Body of pancreas (tissue), 4 donors: ENCODE data around the gene DTX1.

Source experiments
- POLR2A ChIP-seq, 3 donors: fragments of 450-650 bp; IDR thresholded peaks; one replicate each; pipeline ENCODE4 v1.6.1; 2016; ENCODE audit warnings: antibody characterized with exemption in 3 of 3, mild to moderate bottlenecking in 2 of 3
- TF ChIP-seq, protein P1 (sequence below), 7 experiments: fragments of 450-650 bp in 4 of 7; fragments of 200-600 bp in 3 of 7; sonication (generic) in 3 of 7; IDR thresholded peaks; one replicate each; pipeline ENCODE4 v1.5.1; 2016 to 2019; ENCODE audit warnings: antibody characterized with exemption in 7 of 7

DNA sequence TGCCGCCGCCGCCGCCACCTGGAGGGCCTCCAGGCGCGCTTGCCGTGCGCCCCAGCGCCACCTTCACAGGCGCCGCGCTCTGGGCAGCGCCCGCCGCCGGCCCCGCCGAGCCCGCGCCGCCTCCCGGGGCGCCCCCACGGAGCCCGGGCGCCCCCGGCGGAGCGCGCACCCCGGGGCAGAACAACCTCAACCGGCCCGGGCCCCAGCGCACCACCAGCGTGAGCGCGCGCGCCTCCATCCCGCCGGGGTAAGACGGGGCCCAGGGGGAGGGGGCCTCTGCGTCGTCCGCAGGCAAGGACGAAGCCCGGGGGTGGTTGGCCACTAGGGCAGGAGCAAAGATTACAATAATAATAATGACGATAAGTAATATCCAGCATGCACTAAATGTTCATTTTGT, 21.3 kb downstream of the DTX1 start:
- TF ChIP-seq, protein P1, sequence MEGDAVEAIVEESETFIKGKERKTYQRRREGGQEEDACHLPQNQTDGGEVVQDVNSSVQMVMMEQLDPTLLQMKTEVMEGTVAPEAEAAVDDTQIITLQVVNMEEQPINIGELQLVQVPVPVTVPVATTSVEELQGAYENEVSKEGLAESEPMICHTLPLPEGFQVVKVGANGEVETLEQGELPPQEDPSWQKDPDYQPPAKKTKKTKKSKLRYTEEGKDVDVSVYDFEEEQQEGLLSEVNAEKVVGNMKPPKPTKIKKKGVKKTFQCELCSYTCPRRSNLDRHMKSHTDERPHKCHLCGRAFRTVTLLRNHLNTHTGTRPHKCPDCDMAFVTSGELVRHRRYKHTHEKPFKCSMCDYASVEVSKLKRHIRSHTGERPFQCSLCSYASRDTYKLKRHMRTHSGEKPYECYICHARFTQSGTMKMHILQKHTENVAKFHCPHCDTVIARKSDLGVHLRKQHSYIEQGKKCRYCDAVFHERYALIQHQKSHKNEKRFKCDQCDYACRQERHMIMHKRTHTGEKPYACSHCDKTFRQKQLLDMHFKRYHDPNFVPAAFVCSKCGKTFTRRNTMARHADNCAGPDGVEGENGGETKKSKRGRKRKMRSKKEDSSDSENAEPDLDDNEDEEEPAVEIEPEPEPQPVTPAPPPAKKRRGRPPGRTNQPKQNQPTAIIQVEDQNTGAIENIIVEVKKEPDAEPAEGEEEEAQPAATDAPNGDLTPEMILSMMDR (IDR thresholded peaks at IDR 0.05) = no peak
- TF ChIP-seq POLR2A (IDR thresholded peaks at IDR 0.05) = no peak
